Tibial artery (tissue), 4 donors: ENCODE measurements around the gene TSPAN16.

Experiments used
- DNase-seq, 2 donors: peaks; one replicate each; pipeline ENCODE4 v3.0.0-alpha.2; 2019
- H3K27ac ChIP-seq, 2 donors: fragments of 200-600 bp; sonication (generic) in 1 of 2; 1 replicate in 1 of 2; 2 replicates in 1 of 2; pipeline ENCODE4 v1.5.1; 2018 to 2019; ENCODE audit warnings: mild to moderate bottlenecking in 1 of 2
- H3K27me3 ChIP-seq, 2 donors: fragments of 200-600 bp; sonication (generic) in 1 of 2; one replicate each; pipeline versions ENCODE4 v1.5.1 to v1.6.0; 2016 to 2019
- H3K36me3 ChIP-seq, 3 donors: fragments of 200-600 bp; sonication (generic) in 2 of 3; one replicate each; pipeline ENCODE4 v1.5.1; 2016 to 2019; ENCODE audit warnings: mild to moderate bottlenecking in 2 of 3
- H3K4me1 ChIP-seq, 4 donors: fragments of 200-600 bp; sonication (generic) in 2 of 4; 1 replicate in 3 of 4; 2 replicates in 1 of 4; pipeline ENCODE4 v1.5.1; 2016 to 2019
- H3K4me3 ChIP-seq, 2 donors: fragments of 200-600 bp; sonication (generic) in 1 of 2; 1 replicate in 1 of 2; 2 replicates in 1 of 2; pipeline ENCODE4 v1.5.1; 2018 to 2019; ENCODE audit warnings: mild to moderate bottlenecking in 2 of 2
- H3K9me3 ChIP-seq, 3 donors: fragments of 200-600 bp; sonication (generic) in 1 of 3; one replicate each; pipeline ENCODE4 v1.5.1; 2016 to 2019
- intact Hi-C: fragments of 100-400 bp; cut with DNase I; formaldehyde crosslinking; loops from one replicate; pipeline ENCODE4 v1.15.0; 2023; ENCODE audit warnings: low total_unique reads
- TF ChIP-seq, protein P1 (sequence below), 2 experiments: fragments of 200-600 bp in 1 of 2; fragments of 450-650 bp in 1 of 2; IDR thresholded peaks; one replicate each; pipeline ENCODE4 v1.5.1; 2017 to 2019; ENCODE audit warnings: antibody characterized with exemption in 2 of 2, mild to moderate bottlenecking in 1 of 2, moderate library complexity in 1 of 2

Gene TSPAN16

GRCh38 chr19:11361771-11362731, 66.1 kb downstream of the TSPAN16 start:
- DNase-seq, result no peak
- Histone ChIP-seq H3K9me3 (no peaks in the 10 kb centered on the region), H3K4me3 (no peak overlapping the region), H3K27ac (no peak overlapping the region), H3K27me3 (no peaks in the 10 kb centered on the region), H3K36me3 (peaks cover 0 to 88% (median 43%) of the 10 kb centered on the region in 3 donors), H3K4me1 (no peaks in the 10 kb centered on the region)
- TF ChIP-seq, protein P1, sequence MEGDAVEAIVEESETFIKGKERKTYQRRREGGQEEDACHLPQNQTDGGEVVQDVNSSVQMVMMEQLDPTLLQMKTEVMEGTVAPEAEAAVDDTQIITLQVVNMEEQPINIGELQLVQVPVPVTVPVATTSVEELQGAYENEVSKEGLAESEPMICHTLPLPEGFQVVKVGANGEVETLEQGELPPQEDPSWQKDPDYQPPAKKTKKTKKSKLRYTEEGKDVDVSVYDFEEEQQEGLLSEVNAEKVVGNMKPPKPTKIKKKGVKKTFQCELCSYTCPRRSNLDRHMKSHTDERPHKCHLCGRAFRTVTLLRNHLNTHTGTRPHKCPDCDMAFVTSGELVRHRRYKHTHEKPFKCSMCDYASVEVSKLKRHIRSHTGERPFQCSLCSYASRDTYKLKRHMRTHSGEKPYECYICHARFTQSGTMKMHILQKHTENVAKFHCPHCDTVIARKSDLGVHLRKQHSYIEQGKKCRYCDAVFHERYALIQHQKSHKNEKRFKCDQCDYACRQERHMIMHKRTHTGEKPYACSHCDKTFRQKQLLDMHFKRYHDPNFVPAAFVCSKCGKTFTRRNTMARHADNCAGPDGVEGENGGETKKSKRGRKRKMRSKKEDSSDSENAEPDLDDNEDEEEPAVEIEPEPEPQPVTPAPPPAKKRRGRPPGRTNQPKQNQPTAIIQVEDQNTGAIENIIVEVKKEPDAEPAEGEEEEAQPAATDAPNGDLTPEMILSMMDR (IDR thresholded peaks at IDR 0.05), result no peak
- intact Hi-C loops, result no loop called here

- Histone ChIP-seq H3K9me3 (no peaks in the 10 kb centered on the region), H3K36me3 (peaks cover 0 to 83% (median 43%) of the 10 kb centered on the region in 3 donors), H3K27me3 (no peaks in the 10 kb centered on the region), H3K4me1 (no peaks in the 10 kb centered on the region), H3K4me3 (no peak overlapping the region), H3K27ac (no peak overlapping the region)
- TF ChIP-seq, protein P1 (IDR thresholded peaks at IDR 0.05), result no peak
- intact Hi-C loops, result no loop called here
- DNase-seq, result no peak
Observed at GRCh38 chr19:11363881-11364280, 67.9 kb downstream of the TSPAN16 start.

DNA sequence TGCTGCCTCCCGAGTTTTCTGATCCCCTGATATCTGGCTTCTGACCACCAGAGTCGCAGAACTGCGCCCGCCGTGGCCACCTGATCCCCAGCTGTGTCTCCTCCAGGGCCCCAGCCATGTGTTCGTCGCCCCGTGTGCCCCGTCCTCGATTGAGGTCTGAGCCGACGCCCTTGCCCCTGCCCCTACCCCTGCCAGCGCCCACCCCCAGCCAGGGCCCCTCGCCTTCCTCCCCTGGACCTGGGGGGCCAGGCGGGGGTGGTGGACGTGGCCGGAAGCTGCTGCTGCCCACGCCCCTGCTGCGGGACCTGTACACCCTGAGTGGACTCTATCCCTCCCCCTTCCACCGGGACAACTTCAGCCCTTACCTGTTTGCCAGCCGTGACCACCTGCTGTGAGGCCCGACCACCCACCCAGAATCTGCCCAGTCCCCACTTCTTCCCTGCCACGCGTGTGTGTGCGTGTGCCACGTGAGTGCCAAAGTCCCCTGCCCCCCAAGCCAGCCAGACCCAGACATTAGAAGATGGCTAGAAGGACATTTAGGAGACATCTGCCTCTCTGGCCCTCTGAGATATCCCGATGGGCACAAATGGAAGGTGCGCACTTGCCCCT, 68.4 kb downstream of the TSPAN16 start:
- DNase-seq, result no peak
- H3K4me3 ChIP-seq, result no peak overlapping the region
- H3K9me3 ChIP-seq, result no peaks in the 10 kb centered on the region
- no peaks in the 10 kb centered on the region for H3K4me1 ChIP-seq
- TF ChIP-seq, protein P1 (IDR thresholded peaks at IDR 0.05), result no peak
- H3K36me3 ChIP-seq, result peaks cover 0 to 79% (median 40%) of the 10 kb centered on the region in 3 donors
- no peak overlapping the region for H3K27ac ChIP-seq
- intact Hi-C loops, result no loop called here
- no peaks in the 10 kb centered on the region for H3K27me3 ChIP-seq

DNA sequence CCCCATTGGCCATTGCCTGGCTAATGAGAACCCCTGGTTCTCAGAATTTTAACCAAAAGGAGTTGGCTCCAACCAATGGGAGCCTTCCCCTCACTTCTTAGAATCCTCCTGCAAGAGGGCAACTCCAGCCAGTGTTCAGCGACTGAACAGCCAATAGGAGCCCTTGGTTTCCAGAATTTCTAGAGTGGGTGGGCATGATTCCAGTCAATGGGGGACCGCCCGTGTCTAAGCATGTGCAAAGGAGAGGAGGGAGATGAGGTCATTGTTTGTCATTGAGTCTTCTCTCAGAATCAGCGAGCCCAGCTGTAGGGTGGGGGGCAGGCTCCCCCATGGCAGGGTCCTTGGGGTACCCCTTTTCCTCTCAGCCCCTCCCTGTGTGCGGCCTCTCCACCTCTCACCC, 69.0 kb downstream of the TSPAN16 start:
- no peaks in the 10 kb centered on the region for H3K27me3 ChIP-seq
- TF ChIP-seq, protein P1 (IDR thresholded peaks at IDR 0.05), result no peak
- H3K4me1 ChIP-seq, result no peaks in the 10 kb centered on the region
- DNase-seq, result no peak
- H3K36me3 ChIP-seq, result peaks cover 0 to 74% (median 35%) of the 10 kb centered on the region in 3 donors
- H3K27ac ChIP-seq, result no peak overlapping the region
- intact Hi-C loops, result no loop called here
- no peaks in the 10 kb centered on the region for H3K9me3 ChIP-seq
- no peak overlapping the region for H3K4me3 ChIP-seq
